Measurements from ENCODE around the gene PRPF19.
A peak's percentile ranks its signal among the peaks of the same experiment; 100 is the strongest.

The PRPF19 gene

DNA sequence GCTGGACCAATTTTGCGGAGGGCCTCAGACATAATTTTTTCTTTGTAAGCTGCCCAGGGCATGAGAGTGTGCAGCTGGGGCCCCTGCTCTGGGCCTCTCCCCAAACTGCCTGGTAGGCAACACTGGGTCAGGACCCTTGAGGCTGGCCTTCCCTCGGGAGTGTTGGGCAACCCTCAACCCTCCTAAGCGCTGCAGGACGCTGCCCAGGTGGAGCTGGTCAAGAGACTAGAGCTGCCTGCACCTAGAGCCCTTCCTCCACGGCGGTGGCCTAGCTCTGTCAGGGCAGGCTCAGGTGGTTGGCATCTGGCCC is 17.4 kb upstream of the PRPF19 start:
- no peak overlapping the region for H3K27ac Mint-ChIP-seq
- H3K9me3 Mint-ChIP-seq = no peaks in the 10 kb centered on the region
- peaks cover 4% of the 10 kb centered on the region for H3K4me1 Mint-ChIP-seq (ENCODE audit: low read depth)
- peaks cover 26% of the 10 kb centered on the region for H3K27me3 Mint-ChIP-seq (ENCODE audit: low read depth)
- H3K4me3 Mint-ChIP-seq = peak overlapping the region; percentile 49
- DNase-seq (ENCODE audit: low spot score) = no peak
- peaks cover 22% of the 10 kb centered on the region for H3K36me3 Mint-ChIP-seq (ENCODE audit: low read depth)

DNA sequence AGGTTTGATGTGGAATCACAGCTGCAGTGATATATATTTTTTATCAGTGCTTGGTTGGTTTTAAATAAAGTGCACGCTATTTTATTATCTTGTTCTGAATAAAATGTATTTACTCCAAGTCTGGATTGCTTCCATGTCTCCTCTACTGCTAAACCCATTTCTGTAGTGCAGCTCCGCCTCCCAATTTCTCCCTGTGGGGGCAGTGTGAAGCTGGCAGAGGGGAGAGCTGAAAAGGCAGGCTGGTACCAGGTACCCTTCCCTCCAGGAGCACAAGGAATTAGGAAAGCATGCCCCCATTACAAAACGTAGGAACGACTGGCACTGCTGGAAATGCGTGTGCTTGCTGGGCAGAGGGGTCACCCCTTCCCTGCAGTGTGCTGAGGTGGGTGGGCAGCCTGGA is 16.9 kb upstream of the PRPF19 start:
- no peak for DNase-seq (ENCODE audit: low spot score)
- Mint-ChIP-seq H3K4me3 (peak overlapping the region; percentile 54), H3K36me3 (ENCODE audit: low read depth) (peaks cover 22% of the 10 kb centered on the region), H3K9me3 (no peaks in the 10 kb centered on the region), H3K27me3 (ENCODE audit: low read depth) (peaks cover 26% of the 10 kb centered on the region), H3K27ac (no peak overlapping the region), H3K4me1 (ENCODE audit: low read depth) (peaks cover 6% of the 10 kb centered on the region)

DNA sequence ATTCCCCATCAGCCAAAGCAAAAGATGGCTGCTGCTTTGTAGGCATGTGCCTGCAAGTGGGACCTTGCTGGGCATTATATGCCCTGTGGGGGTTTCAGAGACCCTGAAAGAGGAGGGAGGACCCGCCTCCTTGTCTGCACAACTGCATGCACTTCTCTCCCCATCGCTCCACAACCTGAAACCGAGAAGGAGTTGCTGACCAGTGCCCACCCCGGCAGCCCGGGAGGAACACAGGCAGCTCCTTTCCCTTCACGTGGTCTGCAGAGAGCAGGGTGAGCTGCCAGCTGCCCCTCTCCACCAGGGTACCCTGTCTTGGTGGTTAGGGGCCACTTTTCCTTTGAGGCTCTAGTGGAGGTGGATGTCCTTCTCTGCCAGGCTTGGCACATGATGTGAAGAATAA is 16.5 kb upstream of the PRPF19 start:
- peaks cover 22% of the 10 kb centered on the region for H3K36me3 Mint-ChIP-seq (ENCODE audit: low read depth)
- H3K27me3 Mint-ChIP-seq (ENCODE audit: low read depth) = peaks cover 26% of the 10 kb centered on the region
- no peak overlapping the region for H3K27ac Mint-ChIP-seq
- no peaks in the 10 kb centered on the region for H3K9me3 Mint-ChIP-seq
- H3K4me1 Mint-ChIP-seq (ENCODE audit: low read depth) = peaks cover 6% of the 10 kb centered on the region
- no peak overlapping the region for H3K4me3 Mint-ChIP-seq
- DNase-seq (ENCODE audit: low spot score) = no peak

GRCh38 chr11:60921777-60922335 is 15.5 kb upstream of the PRPF19 start:
- Mint-ChIP-seq H3K9me3 (no peaks in the 10 kb centered on the region), H3K27ac (no peak overlapping the region), H3K36me3 (ENCODE audit: low read depth) (peaks cover 25% of the 10 kb centered on the region), H3K4me3 (no peak overlapping the region), H3K4me1 (ENCODE audit: low read depth) (peaks cover 11% of the 10 kb centered on the region), H3K27me3 (ENCODE audit: low read depth) (peaks cover 21% of the 10 kb centered on the region)
- DNase-seq (ENCODE audit: low spot score) = no peak

- H3K9me3 Mint-ChIP-seq = no peaks in the 10 kb centered on the region
- H3K4me3 Mint-ChIP-seq = no peak overlapping the region
- no peak for DNase-seq (ENCODE audit: low spot score)
- peaks cover 14% of the 10 kb centered on the region for H3K4me1 Mint-ChIP-seq (ENCODE audit: low read depth)
- no peak overlapping the region for H3K27ac Mint-ChIP-seq
- H3K36me3 Mint-ChIP-seq (ENCODE audit: low read depth) = peaks cover 25% of the 10 kb centered on the region
- H3K27me3 Mint-ChIP-seq (ENCODE audit: low read depth) = peaks cover 15% of the 10 kb centered on the region
Observed at GRCh38 chr11:60921259-60921658, 14.9 kb upstream of the PRPF19 start.

GRCh38 chr11:60919956-60920355 is 13.6 kb upstream of the PRPF19 start:
- H3K27ac Mint-ChIP-seq = no peak overlapping the region
- no peak for DNase-seq (ENCODE audit: low spot score)
- peaks cover 31% of the 10 kb centered on the region for H3K36me3 Mint-ChIP-seq (ENCODE audit: low read depth)
- peaks cover 3% of the 10 kb centered on the region for H3K27me3 Mint-ChIP-seq (ENCODE audit: low read depth)
- no peak overlapping the region for H3K4me3 Mint-ChIP-seq
- H3K4me1 Mint-ChIP-seq (ENCODE audit: low read depth) = peaks cover 21% of the 10 kb centered on the region
- H3K9me3 Mint-ChIP-seq = no peaks in the 10 kb centered on the region

DNA sequence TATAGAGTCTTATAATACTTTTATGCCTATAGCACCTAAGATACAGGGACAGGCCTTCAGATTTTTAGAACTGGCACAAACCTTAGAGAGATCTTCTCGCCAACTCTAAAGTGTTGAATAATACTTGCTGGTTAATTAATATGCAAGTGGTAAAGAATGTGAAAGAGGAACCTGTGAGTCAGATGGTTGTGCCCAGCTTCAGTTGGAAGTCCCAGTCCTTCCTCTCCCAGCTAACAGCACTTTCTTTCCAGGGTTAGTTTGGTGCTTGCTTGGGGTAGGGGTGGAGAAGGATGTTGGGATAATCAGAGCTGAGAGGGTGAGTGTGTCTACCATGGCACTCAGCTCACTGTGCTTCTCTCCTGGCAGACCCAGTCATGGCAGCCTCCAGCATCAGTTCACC is 12.9 kb upstream of the PRPF19 start:
- Mint-ChIP-seq H3K27ac (no peak overlapping the region), H3K36me3 (ENCODE audit: low read depth) (peaks cover 31% of the 10 kb centered on the region), H3K9me3 (no peaks in the 10 kb centered on the region), H3K4me3 (no peak overlapping the region), H3K27me3 (ENCODE audit: low read depth) (peaks cover 2% of the 10 kb centered on the region), H3K4me1 (ENCODE audit: low read depth) (peaks cover 23% of the 10 kb centered on the region)
- DNase-seq (ENCODE audit: low spot score) = no peak

GRCh38 chr11:60918939-60919265 is 12.5 kb upstream of the PRPF19 start:
- no peak overlapping the region for H3K27ac Mint-ChIP-seq
- no peak for DNase-seq (ENCODE audit: low spot score)
- peaks cover 2% of the 10 kb centered on the region for H3K27me3 Mint-ChIP-seq (ENCODE audit: low read depth)
- H3K36me3 Mint-ChIP-seq (ENCODE audit: low read depth) = peaks cover 28% of the 10 kb centered on the region
- no peak overlapping the region for H3K4me3 Mint-ChIP-seq
- H3K9me3 Mint-ChIP-seq = no peaks in the 10 kb centered on the region
- H3K4me1 Mint-ChIP-seq (ENCODE audit: low read depth) = peaks cover 23% of the 10 kb centered on the region

DNA sequence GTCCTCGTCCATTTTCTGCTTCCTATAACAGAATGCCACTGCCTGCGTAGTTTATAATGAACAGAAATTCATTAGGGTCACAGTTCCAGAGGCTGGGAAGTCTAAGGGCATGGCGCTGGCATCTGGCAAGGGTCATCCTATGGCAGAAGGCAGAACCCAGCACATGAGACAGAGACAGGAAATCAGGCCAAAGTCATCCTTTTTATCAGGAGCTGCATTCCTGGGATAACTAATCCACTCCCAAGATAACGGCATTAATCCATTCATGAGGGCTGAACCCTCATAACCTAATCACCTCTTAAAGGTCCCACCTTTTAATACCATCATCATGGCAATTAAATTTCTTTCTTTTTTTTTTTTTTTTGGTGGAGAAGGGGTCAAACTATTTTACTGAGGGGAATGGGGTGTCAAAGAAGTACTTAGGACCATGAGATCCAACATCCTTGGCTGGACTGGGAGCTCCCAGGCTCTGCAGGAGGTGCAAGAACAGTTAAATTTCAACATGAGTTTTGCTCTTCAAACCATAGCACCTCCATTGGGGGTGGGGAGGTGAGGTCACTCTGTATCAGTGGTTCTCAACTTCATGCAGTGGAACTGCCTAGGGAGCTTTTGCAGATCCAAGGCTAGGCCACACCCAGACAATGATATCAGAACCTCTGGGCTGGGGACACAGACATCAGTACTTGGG is 12.0 kb upstream of the PRPF19 start:
- no peak for DNase-seq (ENCODE audit: low spot score)
- Mint-ChIP-seq H3K36me3 (ENCODE audit: low read depth) (peaks cover 26% of the 10 kb centered on the region), H3K27ac (no peak overlapping the region), H3K27me3 (ENCODE audit: low read depth) (peaks cover 2% of the 10 kb centered on the region), H3K4me1 (ENCODE audit: low read depth) (peaks cover 26% of the 10 kb centered on the region), H3K4me3 (no peak overlapping the region), H3K9me3 (no peaks in the 10 kb centered on the region)

GRCh38 chr11:60917267-60917666 is 10.9 kb upstream of the PRPF19 start:
- no peak for DNase-seq (ENCODE audit: low spot score)
- peak overlapping the region; percentile 33 for H3K4me3 Mint-ChIP-seq
- H3K27me3 Mint-ChIP-seq (ENCODE audit: low read depth) = no peaks in the 10 kb centered on the region
- peaks cover 26% of the 10 kb centered on the region for H3K4me1 Mint-ChIP-seq (ENCODE audit: low read depth)
- no peaks in the 10 kb centered on the region for H3K9me3 Mint-ChIP-seq
- H3K36me3 Mint-ChIP-seq (ENCODE audit: low read depth) = peaks cover 20% of the 10 kb centered on the region
- no peak overlapping the region for H3K27ac Mint-ChIP-seq

DNA sequence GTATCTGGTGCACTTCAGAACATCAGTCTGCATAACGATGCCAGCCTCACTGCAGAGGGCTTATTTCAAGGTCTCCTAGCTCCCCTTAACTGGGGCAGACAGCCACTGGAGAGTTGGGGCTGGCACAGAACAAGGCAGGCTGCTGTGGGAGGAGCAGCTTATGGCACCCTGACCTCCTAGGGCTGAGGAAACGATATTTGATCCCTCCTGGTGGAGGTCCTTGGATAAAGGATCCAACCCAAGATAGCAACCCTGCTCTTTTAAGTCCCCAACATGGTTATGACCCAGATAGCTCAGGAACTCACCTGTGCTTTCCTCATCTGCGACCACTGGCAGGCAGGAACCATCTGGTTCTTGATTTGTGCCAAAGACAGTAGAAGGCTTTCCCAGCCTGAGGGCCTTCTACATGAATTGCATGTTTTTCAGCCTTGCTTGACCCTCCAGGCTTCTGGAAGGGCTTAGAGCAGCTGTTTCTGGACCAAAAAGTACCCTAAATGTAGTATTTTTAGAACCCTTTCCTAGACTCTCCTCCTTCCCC is 10.4 kb upstream of the PRPF19 start:
- peak overlapping the region; percentile 33 for H3K4me3 Mint-ChIP-seq
- H3K27ac Mint-ChIP-seq = no peak overlapping the region
- H3K36me3 Mint-ChIP-seq (ENCODE audit: low read depth) = peaks cover 17% of the 10 kb centered on the region
- peaks cover 30% of the 10 kb centered on the region for H3K4me1 Mint-ChIP-seq (ENCODE audit: low read depth)
- H3K9me3 Mint-ChIP-seq = no peaks in the 10 kb centered on the region
- DNase-seq (ENCODE audit: low spot score) = no peak
- no peaks in the 10 kb centered on the region for H3K27me3 Mint-ChIP-seq (ENCODE audit: low read depth)

- Mint-ChIP-seq H3K36me3 (ENCODE audit: low read depth) (peaks cover 11% of the 10 kb centered on the region), H3K9me3 (no peaks in the 10 kb centered on the region), H3K4me3 (peak overlapping the region; percentile 92), H3K27ac (peak overlapping the region; percentile 83), H3K27me3 (ENCODE audit: low read depth) (no peaks in the 10 kb centered on the region), H3K4me1 (ENCODE audit: low read depth) (peaks cover 30% of the 10 kb centered on the region)
- DNase-seq (ENCODE audit: low spot score) = peak; percentile 78
Observed at GRCh38 chr11:60915248-60915914, 9.0 kb upstream of the PRPF19 start.

DNA sequence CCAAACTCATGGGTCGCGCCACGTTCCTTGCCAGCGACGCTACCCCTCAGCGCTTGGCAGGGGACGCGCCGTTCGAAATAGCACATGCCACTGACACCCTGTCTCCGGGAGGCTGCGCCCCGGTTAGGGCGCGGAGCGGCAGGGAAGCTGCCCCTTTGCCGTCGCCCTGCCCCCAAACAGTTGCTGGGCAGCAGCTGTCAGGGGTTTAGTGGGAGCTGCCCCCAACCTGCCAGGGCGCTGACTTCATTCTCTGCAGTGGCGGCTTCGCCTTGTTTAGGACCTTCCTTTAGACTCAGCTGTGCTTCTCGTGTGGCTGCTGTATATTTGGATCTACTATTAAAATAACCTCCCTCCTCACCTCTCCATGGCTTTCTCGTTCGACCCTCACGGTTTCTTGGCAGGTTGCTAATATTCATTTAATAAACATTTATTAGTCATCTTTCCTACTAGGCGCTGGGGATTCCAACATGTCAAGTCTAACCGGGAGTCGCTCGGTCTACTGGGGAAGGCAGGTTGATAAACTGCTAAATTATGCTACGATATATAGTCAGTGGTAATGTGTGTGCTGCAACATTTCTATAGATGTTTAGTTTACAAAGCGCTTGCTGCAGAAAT is 8.4 kb upstream of the PRPF19 start:
- Mint-ChIP-seq H3K4me3 (peak overlapping the region; percentile 92), H3K36me3 (ENCODE audit: low read depth) (peaks cover 9% of the 10 kb centered on the region), H3K27ac (peak overlapping the region; percentile 83), H3K4me1 (ENCODE audit: low read depth) (peaks cover 30% of the 10 kb centered on the region), H3K9me3 (no peaks in the 10 kb centered on the region), H3K27me3 (ENCODE audit: low read depth) (peaks cover 2% of the 10 kb centered on the region)
- DNase-seq (ENCODE audit: low spot score) = no peak

Measured in T-helper 2 cell treated with Interferon-gamma antibody and Interleukin-4, amounts not matched to agents 5 μg/mL and 100 μg/mL, for 36 hours (primary cell).